K562 (cell line): ENCODE results near the gene HMGB2. TPM values are rescaled to one million over a fixed set of nuclear protein-coding genes. Genes with fewer than 3 reads are reported as not detected.

ENCODE experiments used
- CC2D1A ChIP-seq: fragments of 450-650 bp; IDR thresholded peaks from 2 replicates; pipeline ENCODE4 v1.6.1; 2017; ENCODE audit warnings: mild to moderate bottlenecking
- CHAMP1 ChIP-seq: fragments of 450-650 bp; IDR thresholded peaks from 2 replicates; pipeline ENCODE4 v1.6.1; 2016; ENCODE audit warnings: mild to moderate bottlenecking
- CTCF ChIP-seq, 3 experiments: IDR thresholded peaks in 2 of 3; conservative IDR thresholded peaks in 1 of 3; 2 replicates each; pipeline ENCODE4 v1.5.1; 2011 to 2012; ENCODE audit warnings: low read length in 3 of 3, mild to moderate bottlenecking in 3 of 3, control low read depth in 2 of 3, improper control_type of control experiment in 1 of 3, inconsistent platforms in 1 of 3, low read depth in 1 of 3, mixed read lengths in 1 of 3, moderate library complexity in 1 of 3; ENCODE audit not compliant: insufficient read depth in 2 of 3
- DEAF1 ChIP-seq: fragments of 450-650 bp; formaldehyde crosslinking; IDR thresholded peaks from 2 replicates; pipeline ENCODE4 v1.4.0; 2020; ENCODE audit warnings: mild to moderate bottlenecking, moderate library complexity
- ELF4 ChIP-seq: fragments of 450-650 bp; formaldehyde crosslinking; IDR thresholded peaks from 2 replicates; pipeline ENCODE4 v1.4.0; 2022; ENCODE audit warnings: missing genetic modification characterization
- FOXM1 ChIP-seq, 2 experiments: fragments of 450-650 bp in 1 of 2; sonication (generic) in 1 of 2; formaldehyde crosslinking in 1 of 2; IDR thresholded peaks; 2 replicates each; pipeline versions ENCODE4 v1.6.1 to v1.9.0; 2017 to 2022; ENCODE audit warnings: low read depth in 2 of 2, mild to moderate bottlenecking in 2 of 2, missing genetic modification reagents in 1 of 2, moderate library complexity in 1 of 2
- MAZ ChIP-seq, 2 experiments: fragments of 450-650 bp in 1 of 2; sonication (generic) in 1 of 2; formaldehyde crosslinking; IDR thresholded peaks in 1 of 2; conservative IDR thresholded peaks in 1 of 2; 2 replicates each; pipeline versions ENCODE4 v1.4.0 to v1.5.0; 2020; ENCODE audit warnings: mild to moderate bottlenecking in 1 of 2, missing genetic modification reagents in 1 of 2
- RAD21 ChIP-seq, 2 experiments: fragments of 250-450 bp in 1 of 2; fragments of 450-650 bp in 1 of 2; sonication (Bioruptor Pico) in 1 of 2; formaldehyde crosslinking in 1 of 2; IDR thresholded peaks in 1 of 2; conservative IDR thresholded peaks in 1 of 2; 2 replicates each; pipeline versions ENCODE4 v1.4.0 to v1.8.0; 2020 to 2022; ENCODE audit warnings: mild to moderate bottlenecking in 2 of 2, moderate library complexity in 1 of 2
- RHOXF2B ChIP-seq: fragments of 250-450 bp; sonication (Bioruptor Pico); conservative IDR thresholded peaks from 2 replicates; pipeline ENCODE4 v1.5.1; 2021
- TCF15 ChIP-seq: fragments of 250-450 bp; sonication (Bioruptor Pico); IDR thresholded peaks from 2 replicates; pipeline ENCODE4 v1.8.0; 2022; ENCODE audit warnings: moderate library complexity, mild to moderate bottlenecking, inconsistent platforms
- TOE1 ChIP-seq, 2 experiments: fragments of 450-650 bp in 1 of 2; sonication (generic) in 1 of 2; formaldehyde crosslinking in 1 of 2; IDR thresholded peaks; 2 replicates each; pipeline versions ENCODE4 v1.7.1 to v1.8.0; 2016 to 2022; ENCODE audit warnings: borderline replicate concordance in 2 of 2, mild to moderate bottlenecking in 2 of 2, antibody characterized with exemption in 1 of 2, inconsistent platforms in 1 of 2, low read depth in 1 of 2, missing genetic modification reagents in 1 of 2, moderate library complexity in 1 of 2
- TRIM24 ChIP-seq, 2 experiments: fragments of 450-650 bp; IDR thresholded peaks; 2 replicates each; pipeline ENCODE4 v1.6.1; 2016
- USF1 ChIP-seq: sonication (generic); formaldehyde crosslinking; IDR thresholded peaks from 2 replicates; pipeline ENCODE4 v1.9.0; 2022; ENCODE audit warnings: mild to moderate bottlenecking, missing genetic modification reagents
- ZC3H8 ChIP-seq: fragments of 450-650 bp; IDR thresholded peaks from 2 replicates; pipeline ENCODE4 v1.6.1; 2017
- ZNF449 ChIP-seq: fragments of 250-450 bp; sonication (Bioruptor Pico); IDR thresholded peaks from 2 replicates; pipeline ENCODE4 v1.8.0; 2022; ENCODE audit warnings: moderate library complexity, mild to moderate bottlenecking, inconsistent platforms
- polyA plus RNA-seq, 8 experiments: library from polyadenylated mRNA; depleted of rRNA in 4 of 8; stranded (reverse) in 5 of 8; unstranded in 3 of 8; fragments of >200 nt; fragmentation: Nextera tagmentation in 2 of 8; fragmentation: Illumina TruSeq in 1 of 8; extraction: Ambion mirVana in 2 of 8; extraction: Trizol in 1 of 8; gene quantifications; 2 replicates each; pipeline versions ENCODE4 v1.2.1 to v1.2.3, GENCODE V29; 2011 to 2014; ENCODE audit warnings: inconsistent platforms in 1 of 8, missing spikeins in 1 of 8
- total RNA-seq, 7 experiments: library from RNA; depleted of rRNA in 6 of 7; stranded (reverse); fragments of >200 nt in 6 of 7; fragmentation: Illumina TruSeq in 2 of 7; extraction: Trizol in 2 of 7; gene quantifications; 2 replicates each; pipeline versions ENCODE4 v1.2.1 to v1.2.3, GENCODE V29; 2011 to 2021; ENCODE audit warnings: low replicate concordance in 1 of 7

Gene HMGB2
- total and polyA plus RNA-seq, 9 of the 15 experiments (the other 6 are each of a cell fraction or from before 2014, with no cell fraction given), result 309 to 822 (median 626) TPM

- TF ChIP-seq TCF15 (CRISPR knock-in tag) (no peak), USF1 (no peak), ELF4 (CRISPR knock-in tag) (no peak), CC2D1A (peak; percentile 89), RAD21 (CRISPR knock-in tag; conservative IDR thresholded peaks at IDR 0.05 in 1 of 2, IDR thresholded peaks at IDR 0.05 in 1 of 2) (peak; percentile 41 to 52), TOE1 (IDR thresholded peaks at IDR 0.05; ENCODE audit: borderline replicate concordance) (no peak), TOE1 (CRISPR knock-in tag; IDR thresholded peaks at IDR 0.05; ENCODE audit: borderline replicate concordance, low read depth) (no peak), RHOXF2B (CRISPR knock-in tag) (no peak), TRIM24 (IDR thresholded peaks at IDR 0.05) (0 out of 4 replicates have a peak, but pooled peaks of 1 of the 2 experiments have one; percentile 9), FOXM1 (IDR thresholded peaks at IDR 0.05; ENCODE audit: low read depth) (0 out of 2 replicates have a peak, but pooled peaks have one; percentile 20), FOXM1 (CRISPR knock-in tag; IDR thresholded peaks at IDR 0.05; ENCODE audit: low read depth) (no peak), DEAF1 (CRISPR knock-in tag) (0 out of 2 replicates have a peak, but pooled peaks have one; percentile 12), CHAMP1 (peak; percentile 82), ZNF449 (no peak), MAZ (CRISPR knock-in tag; conservative IDR thresholded peaks at IDR 0.05 in 1 of 2, IDR thresholded peaks at IDR 0.05 in 1 of 2) (0 out of 4 replicates have a peak, but pooled peaks of 1 of the 2 experiments have one; percentile 10), CTCF (IDR thresholded peaks at IDR 0.05 in 2 of 3, conservative IDR thresholded peaks at IDR 0.05 in 1 of 3; ENCODE audit: insufficient read depth in 2 of 3, low read depth in 1 of 3, low read length in 3 of 3) (peak; percentile 45 to 70 (median 68)), ZC3H8 (no peak)
Observed at GRCh38 chr4:173288296-173288695, 45.9 kb downstream of the HMGB2 start (continued).
